NCI-H1436 (cell line): Measurements from ENCODE around the gene USO1.

ENCODE experiments used
- DNase-seq: peaks from one replicate; lab custom pipeline; 2025; lab: John Stamatoyannopoulos, UW

Gene USO1

DNA sequence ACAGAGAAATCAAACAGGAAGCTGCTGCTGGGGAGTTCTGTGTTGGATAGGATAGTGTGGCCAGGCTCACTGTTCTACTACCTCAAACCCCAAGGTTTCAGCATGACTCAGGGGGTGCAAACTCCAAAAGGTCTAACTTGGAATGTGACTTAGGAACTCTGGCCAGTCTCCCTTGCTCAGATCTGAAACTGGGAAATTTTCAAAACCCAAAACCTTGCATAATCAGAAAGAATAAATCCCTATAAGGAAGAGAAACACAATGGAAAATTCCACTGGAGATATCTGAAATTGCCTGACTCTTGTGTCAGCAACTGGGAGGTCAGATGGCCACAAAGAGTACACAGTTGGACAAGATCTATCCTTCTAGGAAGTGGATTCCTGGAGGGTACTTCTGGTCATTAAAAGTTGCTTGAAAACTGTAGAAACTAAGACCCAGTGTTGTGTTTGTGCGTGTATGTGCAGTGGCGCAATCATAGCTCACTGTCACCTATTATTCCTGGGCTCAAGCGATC, 119.8 kb downstream of the USO1 start:
- DNase-seq = no peak

DNA sequence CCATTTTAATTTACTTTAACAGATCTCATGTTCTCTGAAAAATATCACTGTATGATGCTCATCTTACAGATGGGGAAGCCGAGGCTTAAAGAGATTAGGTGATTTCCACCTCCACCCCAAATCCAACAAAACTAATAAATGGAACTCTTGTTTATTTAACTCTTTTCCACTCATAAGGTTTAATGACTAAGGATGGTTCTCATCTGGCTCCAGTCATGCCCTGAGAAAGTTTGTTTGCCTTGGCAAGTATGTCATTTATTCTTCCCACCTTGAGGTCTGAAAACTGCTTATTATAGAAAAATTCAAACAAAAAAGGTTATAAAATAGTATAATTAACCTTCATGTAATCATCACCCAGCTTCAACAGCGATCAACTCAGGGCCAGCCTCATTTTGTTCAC, 121.6 kb downstream of the USO1 start:
- no peak for DNase-seq

DNA sequence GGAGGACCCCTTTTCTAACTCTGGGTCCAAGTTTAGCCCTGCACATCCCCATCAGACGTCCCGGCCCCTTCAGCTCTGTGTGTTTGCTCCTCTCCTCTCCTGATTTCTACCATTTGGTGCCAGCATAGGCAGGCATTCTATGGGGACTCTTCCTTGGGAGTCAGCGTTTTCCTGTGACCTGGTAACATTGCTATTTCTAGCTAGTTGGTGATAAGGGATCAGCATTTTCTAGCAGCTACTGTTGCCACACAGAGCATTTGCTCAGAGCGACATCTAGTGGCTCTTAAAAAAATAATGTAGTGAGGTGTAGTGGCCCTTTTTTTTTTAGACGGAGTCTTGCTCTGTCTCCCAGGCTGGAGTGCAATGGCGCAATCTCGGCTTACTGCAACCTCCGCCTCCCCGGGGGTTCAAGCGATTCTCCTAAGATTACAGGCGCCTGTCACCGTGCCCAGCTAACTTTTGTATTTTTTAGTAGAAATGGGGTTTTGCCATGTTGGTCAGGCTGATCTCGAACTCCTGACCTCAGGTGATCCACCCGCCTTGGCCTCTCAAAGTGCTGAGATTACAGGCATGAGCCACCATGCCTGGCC, 123.9 kb downstream of the USO1 start:
- DNase-seq = peak; percentile 55

DNA sequence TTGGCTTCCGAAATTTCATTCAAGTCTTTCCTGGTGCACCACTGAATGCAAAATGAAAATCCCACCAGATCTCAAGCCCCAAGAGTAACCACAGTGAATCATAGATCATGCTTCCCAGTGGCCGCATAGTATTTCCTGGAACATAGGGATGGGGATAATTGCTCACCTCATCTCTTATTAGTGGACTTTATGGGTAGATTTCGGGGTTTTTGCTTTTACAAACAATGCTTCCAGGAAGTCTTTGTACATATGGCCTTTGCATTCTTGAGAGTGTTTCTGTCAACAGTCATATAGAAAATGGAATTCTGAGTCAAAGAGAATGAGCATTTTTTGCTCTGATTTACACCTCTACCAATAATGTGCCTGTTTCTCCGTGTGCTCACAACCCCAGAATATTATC, 124.5 kb downstream of the USO1 start:
- no peak for DNase-seq

DNA sequence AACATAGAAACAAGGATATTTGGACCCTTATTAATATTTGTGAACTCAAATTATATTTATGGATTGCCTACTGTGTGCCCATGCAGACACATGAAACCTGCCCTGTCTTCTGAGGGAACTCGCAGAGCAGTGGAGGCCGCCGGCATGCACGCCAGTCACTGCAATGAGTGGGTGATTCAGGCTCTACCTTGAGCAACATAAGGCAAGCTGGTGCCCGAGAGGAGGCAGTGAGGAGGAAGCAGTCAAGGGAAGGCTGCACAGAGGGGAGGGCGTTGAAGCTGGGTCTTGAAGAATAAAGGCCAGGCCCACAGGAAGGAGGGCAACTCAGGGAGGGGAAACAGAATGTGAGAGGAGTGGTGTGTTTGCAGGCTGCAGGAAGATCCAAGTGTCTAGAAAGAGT, 125.1 kb downstream of the USO1 start:
- DNase-seq = no peak

DNA sequence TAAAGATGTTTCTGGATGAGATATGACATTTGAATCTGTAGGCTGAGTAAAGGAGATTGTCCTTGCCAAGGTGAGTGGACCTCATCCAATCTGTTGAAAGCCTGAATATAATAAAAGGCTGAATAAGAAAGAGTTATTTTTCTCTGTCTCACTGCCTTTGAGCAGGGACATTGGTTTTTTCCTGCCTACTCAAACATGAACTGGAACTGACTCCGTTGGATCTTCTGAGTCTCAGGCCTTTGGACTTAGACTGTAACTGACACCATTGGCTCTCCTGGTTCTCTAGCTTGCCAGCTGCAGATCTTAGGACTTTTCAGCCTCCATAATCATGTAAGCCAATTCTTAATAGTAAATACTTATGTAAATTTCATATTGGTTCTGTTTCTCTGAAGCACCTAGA, 134.3 kb downstream of the USO1 start:
- DNase-seq = no peak

DNA sequence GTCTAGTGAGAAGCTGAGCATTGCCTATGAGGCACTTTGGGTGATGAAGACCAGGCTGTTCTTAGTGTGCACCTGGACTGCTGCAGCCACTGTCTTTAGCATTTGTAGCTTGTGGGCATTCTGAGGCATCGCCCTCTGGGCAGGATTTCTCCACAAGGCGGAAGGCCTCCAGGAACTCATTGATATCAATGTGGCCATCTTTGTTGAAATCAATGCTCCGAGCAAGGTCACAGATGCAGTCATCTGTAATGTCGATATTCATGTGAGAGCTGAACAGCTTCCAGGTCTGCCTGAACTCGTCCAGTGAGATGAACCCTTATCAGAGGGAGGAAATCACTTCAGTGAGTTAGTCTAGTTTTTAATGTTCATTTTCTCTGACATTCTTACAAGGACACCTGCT, 136.2 kb downstream of the USO1 start:
- no peak for DNase-seq
